Skeletal muscle tissue (tissue), 4 donors: ENCODE data around the gene MINDY4. TPM values are rescaled to one million over a fixed set of nuclear protein-coding genes. Genes with fewer than 3 reads are reported as not detected.

ENCODE experiments used
- H3K27ac ChIP-seq: one replicate; pipeline ENCODE4 v1.7.0; 2013; ENCODE audit warnings: mild to moderate bottlenecking, low read depth, low read length, inconsistent platforms
- H3K27me3 ChIP-seq, 3 donors: one replicate each; pipeline ENCODE4 v1.7.0; 2013; ENCODE audit warnings: low read length in 3 of 3; ENCODE audit not compliant: control insufficient read depth in 3 of 3, insufficient read depth in 3 of 3
- H3K36me3 ChIP-seq, 3 donors: one replicate each; pipeline ENCODE4 v1.7.0; 2013; ENCODE audit warnings: low read length in 3 of 3; ENCODE audit not compliant: control insufficient read depth in 3 of 3, insufficient read depth in 3 of 3
- H3K4me1 ChIP-seq, 3 donors: one replicate each; pipeline ENCODE4 v1.7.0; 2013; ENCODE audit warnings: low read length in 3 of 3, mild to moderate bottlenecking in 3 of 3; ENCODE audit not compliant: control insufficient read depth in 3 of 3, insufficient read depth in 3 of 3
- H3K4me3 ChIP-seq, 3 donors: one replicate each; pipeline ENCODE4 v1.7.0; 2013; ENCODE audit warnings: low read length in 3 of 3
- H3K9ac ChIP-seq, 3 donors: one replicate each; pipeline ENCODE4 v1.7.0; 2013; ENCODE audit warnings: low read length in 3 of 3, mild to moderate bottlenecking in 3 of 3, moderate library complexity in 2 of 3, low read depth in 1 of 3
- H3K9me3 ChIP-seq, 3 donors: one replicate each; pipeline ENCODE4 v1.7.0; 2013; ENCODE audit warnings: low read length in 3 of 3; ENCODE audit not compliant: control insufficient read depth in 3 of 3
- total RNA-seq: library from RNA; depleted of rRNA; stranded (reverse); fragments of >200 nt; gene quantifications from one replicate; pipeline ENCODE4 v1.2.3, GENCODE V29; 2014
- donor health status: Osteomylitis.

Gene MINDY4
- total RNA-seq, 1 donor from 2014 or later: 7.8 TPM

DNA sequence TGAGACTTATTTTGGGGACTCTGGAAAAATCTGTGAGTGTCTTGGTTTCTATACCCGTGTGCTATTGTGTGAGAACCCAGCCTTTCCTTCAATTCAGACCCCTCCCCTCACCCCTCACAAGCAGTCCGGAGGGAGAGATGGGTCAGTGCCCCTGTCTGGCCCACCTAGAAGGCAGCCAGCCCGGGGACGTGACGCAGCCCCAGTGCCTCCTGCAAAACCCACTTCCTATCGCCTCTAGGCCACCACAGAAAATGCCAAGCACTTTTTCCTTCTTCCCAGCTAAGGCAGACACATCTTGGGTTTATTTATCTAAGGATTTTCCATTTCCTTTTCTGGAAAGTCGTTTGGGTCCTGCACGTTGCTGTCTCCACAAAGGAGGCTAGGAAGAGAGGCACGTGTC lies 128.8 kb downstream of the MINDY4 start:
- Histone ChIP-seq H3K9ac (no peak overlapping the region), H3K9me3 (no peaks in the 10 kb centered on the region), H3K4me3 (no peak overlapping the region), H3K27ac (peak overlapping the region; percentile 57), H3K36me3 (no peaks in the 10 kb centered on the region), H3K27me3 (no peaks in the 10 kb centered on the region), H3K4me1 (peaks cover 23 to 36% (median 24%) of the 10 kb centered on the region in 3 donors)

DNA sequence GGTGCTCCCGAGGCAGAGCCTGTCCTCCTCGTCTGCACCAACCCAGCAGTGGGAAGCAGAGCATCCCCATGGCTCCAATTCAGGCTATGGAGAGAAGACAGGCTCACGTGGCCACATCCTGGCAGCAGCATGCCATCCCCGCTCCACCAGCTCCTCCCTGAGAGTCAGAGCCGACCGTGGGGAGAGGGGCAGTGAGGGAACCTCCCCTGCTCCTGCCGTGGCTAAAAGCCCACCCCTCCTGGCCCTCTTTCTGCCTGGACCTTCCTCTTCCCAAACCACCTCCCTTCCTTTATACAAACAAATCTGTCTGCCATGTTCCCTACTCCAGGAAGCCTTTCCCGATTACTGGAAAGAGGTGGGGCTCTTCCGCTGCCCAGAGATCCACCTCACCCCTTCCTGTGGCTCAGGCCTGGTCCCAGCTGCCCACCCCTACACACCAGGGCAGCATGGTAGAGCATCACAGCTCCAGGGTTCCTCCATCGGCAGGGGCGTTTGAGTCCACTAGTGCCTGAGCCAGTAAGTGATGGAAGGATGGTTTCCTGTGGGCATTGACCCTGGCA lies 129.7 kb downstream of the MINDY4 start:
- peaks cover 21 to 32% (median 27%) of the 10 kb centered on the region in 3 donors for H3K4me1 ChIP-seq

GRCh38 chr7:30901856-30902255 lies 130.6 kb downstream of the MINDY4 start:
- no peak overlapping the region for H3K4me3 ChIP-seq
- peaks cover 28 to 34% (median 30%) of the 10 kb centered on the region in 3 donors for H3K4me1 ChIP-seq
- no peak overlapping the region for H3K9ac ChIP-seq
- H3K27ac ChIP-seq: peak overlapping the region; percentile 57
- no peaks in the 10 kb centered on the region for H3K27me3 ChIP-seq
- no peaks in the 10 kb centered on the region for H3K9me3 ChIP-seq
- no peaks in the 10 kb centered on the region for H3K36me3 ChIP-seq

More for the DNA sequence above, 129.7 kb downstream of the MINDY4 start:
- no peaks in the 10 kb centered on the region for H3K36me3 ChIP-seq
- peak overlapping the region; percentile 57 for H3K27ac ChIP-seq
- H3K9ac ChIP-seq: no peak overlapping the region
- no peak overlapping the region for H3K4me3 ChIP-seq
- no peaks in the 10 kb centered on the region for H3K27me3 ChIP-seq
- H3K9me3 ChIP-seq: no peaks in the 10 kb centered on the region

- H3K9ac ChIP-seq: no peak overlapping the region
- no peak overlapping the region for H3K27ac ChIP-seq
- H3K4me1 ChIP-seq: peaks cover 30 to 38% (median 34%) of the 10 kb centered on the region in 3 donors
- no peak overlapping the region for H3K4me3 ChIP-seq
- no peaks in the 10 kb centered on the region for H3K9me3 ChIP-seq
- no peaks in the 10 kb centered on the region for H3K27me3 ChIP-seq
- no peaks in the 10 kb centered on the region for H3K36me3 ChIP-seq
Observed at GRCh38 chr7:30902466-30902865, 131.2 kb downstream of the MINDY4 start.

- peaks cover 34 to 42% (median 37%) of the 10 kb centered on the region in 3 donors for H3K4me1 ChIP-seq
- no peak overlapping the region for H3K27ac ChIP-seq
- no peaks in the 10 kb centered on the region for H3K36me3 ChIP-seq
- no peak overlapping the region for H3K4me3 ChIP-seq
- no peaks in the 10 kb centered on the region for H3K9me3 ChIP-seq
- no peaks in the 10 kb centered on the region for H3K27me3 ChIP-seq
- H3K9ac ChIP-seq: no peak overlapping the region
Observed at GRCh38 chr7:30903146-30903545, 131.9 kb downstream of the MINDY4 start.

GRCh38 chr7:30904561-30904960 lies 133.3 kb downstream of the MINDY4 start:
- Histone ChIP-seq H3K4me1 (peaks cover 34 to 50% (median 35%) of the 10 kb centered on the region in 3 donors), H3K9me3 (no peaks in the 10 kb centered on the region), H3K27me3 (no peaks in the 10 kb centered on the region), H3K4me3 (no peak overlapping the region), H3K27ac (no peak overlapping the region), H3K36me3 (no peaks in the 10 kb centered on the region), H3K9ac (no peak overlapping the region)

- Histone ChIP-seq H3K9me3 (no peaks in the 10 kb centered on the region), H3K36me3 (no peaks in the 10 kb centered on the region), H3K9ac (peak overlapping the region in 1 of 3 donors; percentile 16), H3K27me3 (no peaks in the 10 kb centered on the region), H3K27ac (no peak overlapping the region), H3K4me1 (peaks cover 39 to 51% (median 41%) of the 10 kb centered on the region in 3 donors), H3K4me3 (no peak overlapping the region)
Observed at GRCh38 chr7:30905078-30906012, 134.1 kb downstream of the MINDY4 start.

GRCh38 chr7:30906014-30906413 lies 134.8 kb downstream of the MINDY4 start:
- no peak overlapping the region for H3K27ac ChIP-seq
- no peaks in the 10 kb centered on the region for H3K9me3 ChIP-seq
- no peaks in the 10 kb centered on the region for H3K36me3 ChIP-seq
- peaks cover 46 to 50% (median 48%) of the 10 kb centered on the region in 3 donors for H3K4me1 ChIP-seq
- H3K4me3 ChIP-seq: no peak overlapping the region
- H3K27me3 ChIP-seq: no peaks in the 10 kb centered on the region
- no peak overlapping the region for H3K9ac ChIP-seq

- Histone ChIP-seq H3K9ac (no peak overlapping the region), H3K4me1 (peaks cover 47 to 51% (median 50%) of the 10 kb centered on the region in 3 donors), H3K27ac (peak overlapping the region; percentile 59)
Observed at GRCh38 chr7:30906515-30907240, 135.5 kb downstream of the MINDY4 start.

More at GRCh38 chr7:30906515-30907240, 135.5 kb downstream of the MINDY4 start:
- Histone ChIP-seq H3K9me3 (no peaks in the 10 kb centered on the region), H3K36me3 (no peaks in the 10 kb centered on the region), H3K4me3 (no peak overlapping the region), H3K27me3 (no peaks in the 10 kb centered on the region)
